ENCODE results near the gene MAP3K5. TPM values are rescaled to one million over a fixed set of nuclear protein-coding genes. Genes with fewer than 3 reads are reported as not detected.

Gene MAP3K5
- total RNA-seq, 1 donor from 2014 or later: 1.7 TPM

DNA sequence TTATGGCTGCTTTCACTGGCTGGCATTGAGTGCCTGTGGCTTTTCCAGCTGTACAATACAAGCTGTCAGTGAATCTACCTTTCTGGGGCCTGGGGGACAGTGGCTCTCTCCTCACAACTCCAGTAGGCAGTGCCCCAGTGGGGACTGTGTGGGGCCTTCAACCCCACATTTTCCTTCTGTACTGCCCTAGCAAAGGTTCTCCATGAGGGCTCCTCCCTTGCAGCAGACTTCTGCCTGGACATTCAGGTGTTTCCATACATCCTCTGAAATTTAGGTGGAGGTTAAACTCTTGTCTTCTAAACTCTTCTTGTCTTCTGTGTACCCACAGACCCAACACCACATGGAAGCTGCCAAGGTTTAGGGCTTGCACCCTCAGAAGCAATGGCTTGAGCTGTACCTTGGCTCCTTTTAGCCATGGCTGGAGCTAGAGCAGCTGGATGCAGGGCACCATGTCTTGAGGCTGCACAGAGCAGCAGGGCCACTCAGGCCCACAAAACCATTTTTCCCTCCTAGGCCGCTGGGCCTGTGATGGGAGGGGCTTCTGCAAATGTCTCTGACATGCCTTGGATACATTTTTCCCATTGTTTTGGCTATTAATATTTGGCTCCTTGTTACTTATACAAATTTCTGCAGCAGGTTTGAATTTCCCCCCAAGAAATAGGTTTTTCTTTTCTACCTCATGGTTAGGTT is 39.7 kb upstream of the MAP3K5 start:
- Histone ChIP-seq H3K4me3 (ENCODE audit: insufficient read depth, low read depth, low read length) (no peak overlapping the region), H3K36me3 (ENCODE audit: insufficient read depth, low read length) (peaks cover 5% of the 10 kb centered on the region), H4K20me1 (ENCODE audit: insufficient read depth, low read length) (no peaks in the 10 kb centered on the region), H3K79me2 (ENCODE audit: insufficient read depth, low read length) (no peaks in the 10 kb centered on the region), H3K27ac (ENCODE audit: low read depth, low read length) (no peak overlapping the region), H3K27me3 (ENCODE audit: insufficient read depth, low read length) (no peaks in the 10 kb centered on the region), H3K4me1 (ENCODE audit: insufficient read depth, low read length) (no peaks in the 10 kb centered on the region), H3K9ac (ENCODE audit: low read length) (no peak overlapping the region), H3K9me3 (ENCODE audit: insufficient read depth, low read depth, low read length) (peaks cover 7% of the 10 kb centered on the region), H2AFZ (ENCODE audit: low read depth, low read length) (no peak overlapping the region), H3K4me2 (ENCODE audit: low read length) (no peak overlapping the region)
- H3K27ac Mint-ChIP-seq (ENCODE audit: unreplicated experiment): no peak overlapping the region
- DNase-seq (ENCODE audit: low read depth) (no peak), FAIRE-seq (no peak)
- no peak overlapping the region for H3K4me3 Mint-ChIP-seq (ENCODE audit: unreplicated experiment)
- no peaks in the 10 kb centered on the region for H3K27me3 Mint-ChIP-seq (ENCODE audit: low read depth, unreplicated experiment)
- peaks cover 28% of the 10 kb centered on the region for H3K36me3 Mint-ChIP-seq (ENCODE audit: low read depth, unreplicated experiment)
- TF ChIP-seq, protein P1, sequence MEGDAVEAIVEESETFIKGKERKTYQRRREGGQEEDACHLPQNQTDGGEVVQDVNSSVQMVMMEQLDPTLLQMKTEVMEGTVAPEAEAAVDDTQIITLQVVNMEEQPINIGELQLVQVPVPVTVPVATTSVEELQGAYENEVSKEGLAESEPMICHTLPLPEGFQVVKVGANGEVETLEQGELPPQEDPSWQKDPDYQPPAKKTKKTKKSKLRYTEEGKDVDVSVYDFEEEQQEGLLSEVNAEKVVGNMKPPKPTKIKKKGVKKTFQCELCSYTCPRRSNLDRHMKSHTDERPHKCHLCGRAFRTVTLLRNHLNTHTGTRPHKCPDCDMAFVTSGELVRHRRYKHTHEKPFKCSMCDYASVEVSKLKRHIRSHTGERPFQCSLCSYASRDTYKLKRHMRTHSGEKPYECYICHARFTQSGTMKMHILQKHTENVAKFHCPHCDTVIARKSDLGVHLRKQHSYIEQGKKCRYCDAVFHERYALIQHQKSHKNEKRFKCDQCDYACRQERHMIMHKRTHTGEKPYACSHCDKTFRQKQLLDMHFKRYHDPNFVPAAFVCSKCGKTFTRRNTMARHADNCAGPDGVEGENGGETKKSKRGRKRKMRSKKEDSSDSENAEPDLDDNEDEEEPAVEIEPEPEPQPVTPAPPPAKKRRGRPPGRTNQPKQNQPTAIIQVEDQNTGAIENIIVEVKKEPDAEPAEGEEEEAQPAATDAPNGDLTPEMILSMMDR (IDR thresholded peaks at IDR 0.05; ENCODE audit: insufficient read depth, low read depth, low read length): no peak
- no peak for TF ChIP-seq EZH2 (IDR thresholded peaks at IDR 0.05; ENCODE audit: insufficient read depth, low read length)
- H3K9me3 Mint-ChIP-seq (ENCODE audit: unreplicated experiment): peaks cover 17% of the 10 kb centered on the region
- no peaks in the 10 kb centered on the region for H3K4me1 Mint-ChIP-seq (ENCODE audit: low read depth, unreplicated experiment)

DNA sequence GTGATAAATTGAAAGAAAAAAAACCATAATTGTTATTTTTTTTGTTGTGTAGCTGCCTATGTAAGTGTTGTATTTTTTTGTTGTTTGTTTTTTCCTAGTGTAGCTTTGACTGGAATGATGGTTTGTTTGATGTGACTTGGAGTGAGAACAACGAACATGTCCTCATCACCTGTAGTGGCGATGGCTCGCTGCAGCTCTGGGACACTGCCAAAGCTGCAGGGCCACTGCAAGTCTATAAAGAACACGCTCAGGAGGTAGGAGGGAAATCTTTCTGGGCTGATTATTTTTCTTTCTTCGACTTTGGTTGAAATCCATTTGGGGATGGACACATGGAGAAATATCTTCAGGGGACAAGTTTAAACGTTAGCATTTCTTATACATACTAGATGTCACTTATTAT is 33.9 kb upstream of the MAP3K5 start:
- Histone ChIP-seq H3K4me2 (ENCODE audit: low read length) (no peak overlapping the region), H3K4me3 (ENCODE audit: insufficient read depth, low read depth, low read length) (no peak overlapping the region), H3K9me3 (ENCODE audit: insufficient read depth, low read depth, low read length) (no peaks in the 10 kb centered on the region), H3K27ac (ENCODE audit: low read depth, low read length) (no peak overlapping the region), H3K36me3 (ENCODE audit: insufficient read depth, low read length) (peaks cover 5% of the 10 kb centered on the region), H3K9ac (ENCODE audit: low read length) (no peak overlapping the region), H3K4me1 (ENCODE audit: insufficient read depth, low read length) (peaks cover 7% of the 10 kb centered on the region), H3K27me3 (ENCODE audit: insufficient read depth, low read length) (no peaks in the 10 kb centered on the region), H2AFZ (ENCODE audit: low read depth, low read length) (no peak overlapping the region), H3K79me2 (ENCODE audit: insufficient read depth, low read length) (peaks cover 7% of the 10 kb centered on the region), H4K20me1 (ENCODE audit: insufficient read depth, low read length) (no peaks in the 10 kb centered on the region)
- TF ChIP-seq, protein P1 (IDR thresholded peaks at IDR 0.05; ENCODE audit: insufficient read depth, low read depth, low read length): no peak
- H3K9me3 Mint-ChIP-seq (ENCODE audit: unreplicated experiment): peaks cover 3% of the 10 kb centered on the region
- no peak for DNase-seq (ENCODE audit: low read depth)
- no peaks in the 10 kb centered on the region for H3K27me3 Mint-ChIP-seq (ENCODE audit: low read depth, unreplicated experiment)
- H3K4me3 Mint-ChIP-seq (ENCODE audit: unreplicated experiment): no peak overlapping the region
- peaks cover 10% of the 10 kb centered on the region for H3K36me3 Mint-ChIP-seq (ENCODE audit: low read depth, unreplicated experiment)
- no peaks in the 10 kb centered on the region for H3K4me1 Mint-ChIP-seq (ENCODE audit: low read depth, unreplicated experiment)
- H3K27ac Mint-ChIP-seq (ENCODE audit: unreplicated experiment): no peak overlapping the region
- no peak for FAIRE-seq

DNA sequence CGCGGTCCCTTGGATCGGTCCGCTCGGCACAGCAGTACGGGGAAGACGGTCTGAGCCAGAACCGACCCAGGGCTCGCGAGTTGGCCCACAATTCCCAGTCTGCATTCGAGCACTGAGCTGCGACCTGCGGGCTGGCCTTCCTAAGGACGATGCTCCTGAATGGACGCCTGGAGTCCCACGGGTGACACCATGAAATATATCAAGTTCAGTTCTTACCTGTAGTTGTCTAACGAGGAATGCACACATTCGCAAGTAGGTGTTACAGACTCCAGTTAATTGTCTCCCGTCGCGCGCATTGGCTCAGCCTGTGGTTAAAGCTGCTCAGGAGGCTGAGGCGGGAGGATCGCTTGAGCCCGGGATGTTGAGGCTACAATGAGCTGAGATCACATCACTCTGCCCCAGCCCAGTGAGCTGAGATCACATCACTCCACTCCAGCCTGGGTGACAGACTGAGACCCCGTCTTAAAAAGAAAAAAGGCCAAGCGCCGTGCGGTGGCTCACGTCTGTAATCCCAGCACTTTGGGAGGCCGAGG is 30.9 kb upstream of the MAP3K5 start:
- H3K4me2 ChIP-seq (ENCODE audit: low read length): peak overlapping the region; percentile 89
- FAIRE-seq: no peak
- no peaks in the 10 kb centered on the region for H4K20me1 ChIP-seq (ENCODE audit: insufficient read depth, low read length)
- no peaks in the 10 kb centered on the region for H3K36me3 ChIP-seq (ENCODE audit: insufficient read depth, low read length)
- H3K4me1 Mint-ChIP-seq (ENCODE audit: low read depth, unreplicated experiment): no peaks in the 10 kb centered on the region
- no peaks in the 10 kb centered on the region for H3K9me3 ChIP-seq (ENCODE audit: insufficient read depth, low read depth, low read length)
- peaks cover 7% of the 10 kb centered on the region for H3K4me1 ChIP-seq (ENCODE audit: insufficient read depth, low read length)
- H3K27me3 Mint-ChIP-seq (ENCODE audit: low read depth, unreplicated experiment): no peaks in the 10 kb centered on the region
- peak overlapping the region; percentile 88 for H3K9ac ChIP-seq (ENCODE audit: low read length)
- H3K36me3 Mint-ChIP-seq (ENCODE audit: low read depth, unreplicated experiment): peaks cover 3% of the 10 kb centered on the region
- H2AFZ ChIP-seq (ENCODE audit: low read depth, low read length): peak overlapping the region; percentile 99
- peaks cover 7% of the 10 kb centered on the region for H3K79me2 ChIP-seq (ENCODE audit: insufficient read depth, low read length)
- H3K27me3 ChIP-seq (ENCODE audit: insufficient read depth, low read length): no peaks in the 10 kb centered on the region
- no peak for TF ChIP-seq EZH2 (IDR thresholded peaks at IDR 0.05; ENCODE audit: insufficient read depth, low read length)
- TF ChIP-seq, protein P1 (IDR thresholded peaks at IDR 0.05; ENCODE audit: insufficient read depth, low read depth, low read length): no peak
- H3K27ac Mint-ChIP-seq (ENCODE audit: unreplicated experiment): peak overlapping the region; percentile 76
- H3K4me3 ChIP-seq (ENCODE audit: insufficient read depth, low read depth, low read length): peak overlapping the region; percentile 76
- peak overlapping the region; percentile 78 for H3K27ac ChIP-seq (ENCODE audit: low read depth, low read length)
- peak; percentile 7 for DNase-seq (ENCODE audit: low read depth)
- peak overlapping the region; percentile 90 for H3K4me3 Mint-ChIP-seq (ENCODE audit: unreplicated experiment)
- no peaks in the 10 kb centered on the region for H3K9me3 Mint-ChIP-seq (ENCODE audit: unreplicated experiment)
